Esophagus squamous epithelium (tissue), 4 donors: ENCODE results near the gene GNAI2.

Experiments
- CTCF ChIP-seq, 6 experiments: fragments of 450-650 bp in 4 of 6; fragments of 200-600 bp in 2 of 6; sonication (generic) in 2 of 6; IDR thresholded peaks; one replicate each; pipeline ENCODE4 v1.5.1; 2016 to 2019; ENCODE audit warnings: antibody characterized with exemption in 6 of 6, mild to moderate bottlenecking in 4 of 6, moderate library complexity in 4 of 6
- POLR2A ChIP-seq, 4 donors: fragments of 450-650 bp; IDR thresholded peaks; one replicate each; pipeline ENCODE4 v1.6.1; 2017; ENCODE audit warnings: antibody characterized with exemption in 4 of 4, mild to moderate bottlenecking in 4 of 4, moderate library complexity in 3 of 4

GRCh38 chr3:50230794-50231125, 5.2 kb upstream of the GNAI2 start:
- no peak for TF ChIP-seq CTCF (IDR thresholded peaks at IDR 0.05)
- no peak for TF ChIP-seq POLR2A (IDR thresholded peaks at IDR 0.05)
